Neuronal stem cell (in vitro differentiated cells): ENCODE measurements around the gene NAALADL2.
"Not testable (repeated sequence)": the region's sequence is repeated elsewhere in the genome, so short reads cannot be mapped to it uniquely, and the experiment has no call there.

Source experiments
- DNase-seq: peaks from one replicate; pipeline ENCODE4 v3.0.0-alpha.2; 2013; ENCODE audit warnings: low spot score
- H2AFZ ChIP-seq: one replicate; pipeline ENCODE4 v1.6.1; 2013; ENCODE audit warnings: mild to moderate bottlenecking, low read length, inconsistent platforms
- H2AK5ac ChIP-seq: 2 replicates; pipeline ENCODE4 v1.6.1; 2013; ENCODE audit warnings: low read depth, mild to moderate bottlenecking, inconsistent platforms, low read length, moderate library complexity, mixed read lengths
- H2BK120ac ChIP-seq: 2 replicates; pipeline ENCODE4 v1.6.1; 2013; ENCODE audit warnings: low read depth, mild to moderate bottlenecking, inconsistent platforms, low read length, moderate library complexity, mixed read lengths
- H2BK12ac ChIP-seq: one replicate; pipeline ENCODE4 v1.6.1; 2013; ENCODE audit warnings: low read length, inconsistent platforms
- H2BK15ac ChIP-seq: 2 replicates; pipeline ENCODE4 v1.6.1; 2013; ENCODE audit warnings: mild to moderate bottlenecking, low read length, inconsistent platforms, mixed read lengths
- H2BK5ac ChIP-seq: one replicate; pipeline ENCODE4 v1.6.1; 2013; ENCODE audit warnings: inconsistent platforms, mild to moderate bottlenecking, low read length, moderate library complexity
- H3K14ac ChIP-seq: one replicate; pipeline ENCODE4 v1.6.1; 2013; ENCODE audit warnings: low read length, inconsistent platforms
- H3K18ac ChIP-seq: 2 replicates; pipeline ENCODE4 v1.6.1; 2013; ENCODE audit warnings: low read length, inconsistent platforms
- H3K23ac ChIP-seq: 2 replicates; pipeline ENCODE4 v1.6.1; 2013; ENCODE audit warnings: low read depth, mild to moderate bottlenecking, mixed read lengths, low read length, inconsistent platforms; ENCODE audit not compliant: poor library complexity
- H3K27ac ChIP-seq: replicated peaks from 3 replicates; pipeline ENCODE4 v1.5.1; 2013; ENCODE audit warnings: low read length, inconsistent platforms
- H3K27me3 ChIP-seq, 3 experiments: 2 replicates each; pipeline ENCODE4 v1.6.1; 2013; ENCODE audit warnings: low read length in 3 of 3, mild to moderate bottlenecking in 2 of 3, inconsistent platforms in 1 of 3, low read depth in 1 of 3, mixed read lengths in 1 of 3, moderate library complexity in 1 of 3; ENCODE audit not compliant: control insufficient read depth in 3 of 3, insufficient read depth in 3 of 3
- H3K36me3 ChIP-seq, 2 donors: replicated peaks in 1 of 2; 2 replicates each; pipeline ENCODE4 v1.6.1; 2013; ENCODE audit warnings: low read length in 2 of 2; ENCODE audit not compliant: control insufficient read depth in 2 of 2, insufficient read depth in 2 of 2
- H3K4ac ChIP-seq: 2 replicates; pipeline ENCODE4 v1.6.1; 2013; ENCODE audit warnings: inconsistent platforms, mild to moderate bottlenecking, low read length, moderate library complexity
- H3K4me1 ChIP-seq, 2 donors: 1 replicate in 1 of 2; 2 replicates in 1 of 2; pipeline ENCODE4 v1.6.1; 2013; ENCODE audit warnings: low read length in 2 of 2, low read depth in 1 of 2; ENCODE audit not compliant: control insufficient read depth in 2 of 2, insufficient read depth in 1 of 2
- H3K4me2 ChIP-seq: one replicate; pipeline ENCODE4 v1.6.1; 2013; ENCODE audit warnings: mild to moderate bottlenecking, low read length, inconsistent platforms; ENCODE audit not compliant: insufficient read depth, poor library complexity, severe bottlenecking
- H3K4me3 ChIP-seq, 2 donors: 2 replicates each; pipeline ENCODE4 v1.5.1; 2013; ENCODE audit warnings: low read length in 2 of 2, mild to moderate bottlenecking in 2 of 2, inconsistent platforms in 1 of 2, moderate library complexity in 1 of 2
- H3K79me1 ChIP-seq: one replicate; pipeline ENCODE4 v1.6.1; 2013; ENCODE audit warnings: low read depth, mild to moderate bottlenecking, inconsistent platforms, low read length, moderate library complexity
- H3K9ac ChIP-seq: one replicate; pipeline ENCODE4 v1.6.1; 2013; ENCODE audit warnings: mild to moderate bottlenecking, low read depth, low read length, inconsistent platforms; ENCODE audit not compliant: poor library complexity
- H3K9me3 ChIP-seq, 2 donors: replicated peaks in 1 of 2; 2 replicates each; pipeline versions ENCODE3 to v1.6.1; 2013; ENCODE audit warnings: low read length in 2 of 2, mild to moderate bottlenecking in 2 of 2, inconsistent platforms in 1 of 2, low read depth in 1 of 2, mixed read lengths in 1 of 2, moderate library complexity in 1 of 2; ENCODE audit not compliant: control insufficient read depth in 2 of 2, insufficient read depth in 1 of 2
- H4K8ac ChIP-seq: one replicate; pipeline ENCODE4 v1.6.1; 2013; ENCODE audit warnings: low read depth, mild to moderate bottlenecking, inconsistent platforms, low read length, moderate library complexity
- H4K91ac ChIP-seq: one replicate; pipeline ENCODE4 v1.6.1; 2013; ENCODE audit warnings: low read length, low read depth, mild to moderate bottlenecking, inconsistent platforms; ENCODE audit not compliant: poor library complexity
- WGBS, 2 donors: extraction: QIAGEN DNeasy Blood & Tissue Kit; methylation state at CpG; one replicate each; pipeline ENCODE4 v1.1.7; 2013; ENCODE audit warnings: missing lambda C conversion rate in 2 of 2, mixed read lengths in 1 of 2; ENCODE audit not compliant: insufficient read length in 2 of 2, insufficient replicate concordance in 1 of 2; ENCODE audit errors: extremely low coverage in 2 of 2; 5-methylcytosine and 5-hydroxymethylcytosine counted together

The NAALADL2 gene

GRCh38 chr3:175528693-175529092, 669.6 kb downstream of the NAALADL2 start:
- H3K23ac ChIP-seq, H3K9ac ChIP-seq, H3K27ac ChIP-seq, DNase-seq, H3K4me2 ChIP-seq, H3K18ac ChIP-seq, H3K14ac ChIP-seq, H4K8ac ChIP-seq, H2BK5ac ChIP-seq, H2BK12ac ChIP-seq, H3K4me3 ChIP-seq, H2AFZ ChIP-seq, H3K9me3 ChIP-seq, H3K27me3 ChIP-seq, H3K36me3 ChIP-seq, H3K4ac ChIP-seq, H3K79me1 ChIP-seq, H2BK15ac ChIP-seq, H2BK120ac ChIP-seq, H2AK5ac ChIP-seq, H4K91ac ChIP-seq, H3K4me1 ChIP-seq: not testable (repeated sequence)
- WGBS, 2 donors, result no CpG with 5 or more reads among the region's 2 CpGs

DNA sequence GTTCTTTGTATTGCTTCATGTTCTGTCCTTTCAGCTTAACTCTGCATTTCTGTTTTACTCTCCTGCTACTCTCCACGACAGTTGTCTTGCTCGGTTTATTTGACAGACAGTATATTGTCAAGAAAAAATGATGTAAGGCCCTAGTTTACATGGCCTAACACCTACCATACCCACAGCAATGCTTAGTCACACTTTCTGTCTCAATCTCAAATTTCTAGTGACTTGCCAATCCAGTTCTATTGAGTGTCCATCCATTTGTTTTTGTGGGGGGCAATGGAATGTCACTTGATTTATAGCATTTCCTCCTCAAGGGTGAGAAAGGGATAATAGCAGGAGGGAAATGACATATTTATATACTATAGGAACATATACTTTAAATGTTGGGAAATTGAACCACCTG, 676.2 kb downstream of the NAALADL2 start:
- no peak overlapping the region for H3K4me3 ChIP-seq

DNA sequence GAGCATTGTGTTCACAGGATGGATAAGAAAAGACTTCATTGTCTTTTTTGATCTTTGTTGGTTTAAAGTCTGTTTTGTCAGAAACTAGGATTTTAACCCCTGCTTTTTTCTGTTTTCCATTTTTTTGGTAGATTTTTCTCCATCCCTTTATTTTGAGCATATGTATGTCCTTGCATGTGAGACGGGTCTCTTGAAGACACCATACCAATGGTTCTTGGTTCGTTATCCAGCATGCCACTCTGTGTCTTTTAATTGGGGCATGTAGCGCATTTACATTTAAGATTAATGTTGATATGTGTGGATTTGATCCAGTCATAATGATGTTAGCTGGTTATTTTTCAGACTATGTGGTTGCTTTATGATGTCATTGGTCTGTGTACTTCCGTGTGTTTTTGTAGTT, 687.0 kb downstream of the NAALADL2 start:
- no peak overlapping the region for H3K23ac ChIP-seq
- H3K27ac ChIP-seq, result no peak overlapping the region
- H2BK15ac ChIP-seq, result no peak overlapping the region
- no peak overlapping the region for H3K4ac ChIP-seq
- no peak overlapping the region for H3K9ac ChIP-seq
- no peak overlapping the region for H2AK5ac ChIP-seq
- no peak overlapping the region for H3K14ac ChIP-seq
- no peaks in the 10 kb centered on the region for H3K79me1 ChIP-seq
- no peaks in the 10 kb centered on the region for H3K36me3 ChIP-seq
- no peak overlapping the region for H3K4me2 ChIP-seq
- H3K9me3 ChIP-seq, result peaks cover 0 to 16% of the 10 kb centered on the region in 2 donors
- DNase-seq, result no peak
- no peak overlapping the region for H2AFZ ChIP-seq
- H4K8ac ChIP-seq, result no peak overlapping the region
- H3K18ac ChIP-seq, result no peak overlapping the region
- no peak overlapping the region for H2BK120ac ChIP-seq
- no peak overlapping the region for H2BK12ac ChIP-seq
- no peak overlapping the region for H3K4me3 ChIP-seq
- no CpG with 5 or more reads among the region's 4 CpGs for WGBS, 2 donors
- H2BK5ac ChIP-seq, result no peak overlapping the region
- H3K27me3 ChIP-seq, result no peaks in the 10 kb centered on the region
- H4K91ac ChIP-seq, result no peak overlapping the region
- H3K4me1 ChIP-seq, result no peaks in the 10 kb centered on the region

More for the DNA sequence above, 676.2 kb downstream of the NAALADL2 start:
- Histone ChIP-seq H3K9me3 (no peaks in the 10 kb centered on the region), H2BK120ac (no peak overlapping the region), H4K8ac (no peak overlapping the region), H3K23ac (no peak overlapping the region), H2BK15ac (no peak overlapping the region), H3K27ac (no peak overlapping the region), H2BK5ac (no peak overlapping the region), H4K91ac (no peak overlapping the region), H3K4ac (no peak overlapping the region), H3K14ac (no peak overlapping the region), H3K4me1 (no peaks in the 10 kb centered on the region), H2BK12ac (no peak overlapping the region), H3K27me3 (no peaks in the 10 kb centered on the region), H3K36me3 (no peaks in the 10 kb centered on the region), H2AFZ (no peak overlapping the region), H2AK5ac (no peak overlapping the region), H3K79me1 (no peaks in the 10 kb centered on the region), H3K4me2 (no peak overlapping the region), H3K9ac (no peak overlapping the region), H3K18ac (no peak overlapping the region)
- DNase-seq, result no peak
- no CpG with 5 or more reads among the region's 2 CpGs for WGBS, 2 donors

GRCh38 chr3:175552929-175553328, 693.8 kb downstream of the NAALADL2 start:
- no peak overlapping the region for H2BK15ac ChIP-seq
- no peak overlapping the region for H3K4ac ChIP-seq
- no peak overlapping the region for H3K23ac ChIP-seq
- H2BK12ac ChIP-seq, result no peak overlapping the region
- no peak overlapping the region for H2BK120ac ChIP-seq
- no peak overlapping the region for H3K9ac ChIP-seq
- no peak overlapping the region for H3K4me2 ChIP-seq
- H3K36me3 ChIP-seq, result no peaks in the 10 kb centered on the region
- H3K79me1 ChIP-seq, result no peaks in the 10 kb centered on the region
- H3K27ac ChIP-seq, result no peak overlapping the region
- no peaks in the 10 kb centered on the region for H3K27me3 ChIP-seq
- no peak for DNase-seq
- H2AK5ac ChIP-seq, result no peak overlapping the region
- H4K8ac ChIP-seq, result no peak overlapping the region
- no CpG with 5 or more reads among the region's 1 CpG for WGBS, 2 donors
- H2BK5ac ChIP-seq, result no peak overlapping the region
- no peak overlapping the region for H3K14ac ChIP-seq
- no peak overlapping the region for H4K91ac ChIP-seq
- H3K4me3 ChIP-seq, result no peak overlapping the region
- H2AFZ ChIP-seq, result no peak overlapping the region
- H3K9me3 ChIP-seq, result peaks cover 0 to 2% of the 10 kb centered on the region in 2 donors
- no peak overlapping the region for H3K18ac ChIP-seq
- no peaks in the 10 kb centered on the region for H3K4me1 ChIP-seq
